ENCODE results near the gene UQCR11.

DNA sequence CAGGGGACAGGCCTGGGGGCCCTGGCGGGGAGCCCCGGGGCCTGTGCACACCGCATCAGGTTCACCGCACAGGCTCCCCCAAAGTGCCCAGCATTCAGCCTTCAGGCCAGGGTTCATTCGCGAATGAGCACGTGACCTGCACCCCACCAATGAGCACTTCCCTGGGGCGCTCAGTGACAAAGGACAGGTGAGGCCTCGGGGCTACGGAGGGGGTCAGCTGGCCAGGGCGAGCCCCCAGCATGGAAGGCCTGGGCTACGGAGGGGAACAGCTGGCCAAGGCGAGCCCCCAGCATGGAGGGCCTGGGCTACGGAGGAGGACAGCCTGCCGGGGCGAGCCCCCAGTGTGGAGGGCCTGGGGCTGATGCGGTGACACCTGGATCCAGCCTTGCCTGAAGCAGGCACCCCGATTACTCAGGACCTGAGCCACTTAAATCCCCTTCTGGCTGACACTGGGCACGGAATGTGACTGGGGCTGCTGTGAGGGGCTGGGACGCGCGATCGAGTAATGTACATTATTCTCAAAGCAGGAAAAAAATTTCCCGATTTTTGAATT, 24.1 kb upstream of the UQCR11 start:
- TF ChIP-seq RXRA (IDR thresholded peaks at IDR 0.05; ENCODE audit: insufficient read depth, low read depth, low read length), result no peak
- TF ChIP-seq, protein P1, sequence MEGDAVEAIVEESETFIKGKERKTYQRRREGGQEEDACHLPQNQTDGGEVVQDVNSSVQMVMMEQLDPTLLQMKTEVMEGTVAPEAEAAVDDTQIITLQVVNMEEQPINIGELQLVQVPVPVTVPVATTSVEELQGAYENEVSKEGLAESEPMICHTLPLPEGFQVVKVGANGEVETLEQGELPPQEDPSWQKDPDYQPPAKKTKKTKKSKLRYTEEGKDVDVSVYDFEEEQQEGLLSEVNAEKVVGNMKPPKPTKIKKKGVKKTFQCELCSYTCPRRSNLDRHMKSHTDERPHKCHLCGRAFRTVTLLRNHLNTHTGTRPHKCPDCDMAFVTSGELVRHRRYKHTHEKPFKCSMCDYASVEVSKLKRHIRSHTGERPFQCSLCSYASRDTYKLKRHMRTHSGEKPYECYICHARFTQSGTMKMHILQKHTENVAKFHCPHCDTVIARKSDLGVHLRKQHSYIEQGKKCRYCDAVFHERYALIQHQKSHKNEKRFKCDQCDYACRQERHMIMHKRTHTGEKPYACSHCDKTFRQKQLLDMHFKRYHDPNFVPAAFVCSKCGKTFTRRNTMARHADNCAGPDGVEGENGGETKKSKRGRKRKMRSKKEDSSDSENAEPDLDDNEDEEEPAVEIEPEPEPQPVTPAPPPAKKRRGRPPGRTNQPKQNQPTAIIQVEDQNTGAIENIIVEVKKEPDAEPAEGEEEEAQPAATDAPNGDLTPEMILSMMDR (IDR thresholded peaks at IDR 0.05; ENCODE audit: control extremely low read depth in 1 of 3, insufficient read depth in 1 of 3, low read depth in 1 of 3, low read length in 3 of 3), result no peak
- TF ChIP-seq ZNF274 (IDR thresholded peaks at IDR 0.05; ENCODE audit: borderline replicate concordance, extremely low read depth, low read length), result no peak
- TF ChIP-seq RAD21 (IDR thresholded peaks at IDR 0.05 in 1 of 2, conservative IDR thresholded peaks at IDR 0.05 in 1 of 2; ENCODE audit: low read depth in 2 of 2, low read length in 2 of 2), result no peak
- TF ChIP-seq EGR1 (IDR thresholded peaks at IDR 0.05; ENCODE audit: borderline replicate concordance, low read depth, low read length), result no peak
